IPS DF 6.9 (cell line): ENCODE measurements around the gene EPN1.

Source experiments
- DNase-seq: peaks from one replicate; pipeline ENCODE4 v3.0.0-alpha.2; 2013; ENCODE audit warnings: low read depth, low spot score
- H3K27ac ChIP-seq: one replicate; pipeline ENCODE4 v1.5.1; 2013; ENCODE audit warnings: low read length, control low read depth
- H3K27me3 ChIP-seq: 2 replicates; pipeline ENCODE4 v1.6.1; 2013; ENCODE audit warnings: mild to moderate bottlenecking, low read length; ENCODE audit not compliant: control insufficient read depth, insufficient read depth
- H3K36me3 ChIP-seq: 2 replicates; pipeline ENCODE4 v1.6.1; 2013; ENCODE audit warnings: low read length; ENCODE audit not compliant: control insufficient read depth, insufficient read depth
- H3K4me1 ChIP-seq: 2 replicates; pipeline ENCODE4 v1.6.1; 2013; ENCODE audit warnings: low read length; ENCODE audit not compliant: control insufficient read depth, insufficient read depth
- H3K4me3 ChIP-seq: 2 replicates; pipeline ENCODE4 v1.5.1; 2013; ENCODE audit warnings: mild to moderate bottlenecking, low read length
- H3K9me3 ChIP-seq: 2 replicates; pipeline ENCODE4 v1.6.1; 2013; ENCODE audit warnings: low read length, inconsistent platforms; ENCODE audit not compliant: control insufficient read depth, insufficient read depth
- WGBS: extraction: QIAGEN DNeasy Blood & Tissue Kit; methylation state at CpG from one replicate; pipeline ENCODE4 v1.1.7; 2013; ENCODE audit warnings: mixed read lengths, missing lambda C conversion rate; ENCODE audit not compliant: insufficient read length, insufficient coverage; 5-methylcytosine and 5-hydroxymethylcytosine counted together

Gene EPN1

GRCh38 chr19:55640577-55641425 is 34.2 kb upstream of the EPN1 start, which contains the start of gene ZNF580:
Gene ZNF580 (plus strand): TSS chr19:55641002. CDS start chr19:55642509, 1,507 bp downstream.
- no peaks in the 10 kb centered on the region for H3K27me3 ChIP-seq
- H3K9me3 ChIP-seq: no peaks in the 10 kb centered on the region
- peaks cover 8% of the 10 kb centered on the region for H3K36me3 ChIP-seq
- no CpG with 5 or more reads among the region's 89 CpGs for WGBS
- H3K27ac ChIP-seq: no peak within 1 kb of the TSS
- no peak for DNase-seq
- H3K4me3 ChIP-seq: peak within 1 kb of the TSS; percentile 82; the same call in 1 of the 2 replicates
- peaks cover 3% of the 10 kb centered on the region; the same call in 1 of the 2 replicates for H3K4me1 ChIP-seq

DNA sequence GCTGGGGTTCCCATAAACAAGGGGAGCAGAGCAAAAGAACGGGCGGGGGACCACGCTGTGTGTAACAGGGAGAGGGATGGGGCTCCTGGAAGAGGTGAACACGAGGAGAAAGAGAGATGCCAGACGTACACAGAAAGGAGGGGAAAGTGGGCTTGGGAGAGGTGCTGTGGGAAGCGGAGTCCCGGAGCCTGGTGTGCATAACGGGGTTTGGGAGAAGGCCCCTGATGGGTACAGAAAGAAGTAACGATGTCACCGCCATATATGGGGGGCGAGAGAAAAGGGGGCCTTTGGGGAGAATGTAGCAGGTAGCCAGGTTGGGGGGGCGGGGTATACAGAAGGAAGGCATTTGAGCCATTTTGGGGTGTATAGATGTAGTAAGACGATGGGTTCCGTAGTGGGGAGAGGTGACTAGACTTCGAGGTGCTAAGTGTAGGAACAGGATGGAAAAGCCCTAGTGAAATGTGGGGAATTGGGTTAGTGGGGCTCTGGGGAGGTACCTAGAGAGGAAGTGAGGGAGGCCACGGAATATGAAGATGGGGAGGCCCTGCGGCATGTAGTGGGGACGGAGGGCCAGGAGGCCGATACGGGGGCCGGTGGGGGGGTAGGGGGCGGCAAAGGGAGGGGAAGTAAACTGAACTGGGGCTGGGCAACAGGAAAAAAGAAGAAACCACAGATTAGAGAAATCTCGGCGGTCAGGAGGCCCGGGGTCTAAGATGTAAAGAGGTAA is 33.4 kb upstream of the EPN1 start:
- Histone ChIP-seq H3K27me3 (no peaks in the 10 kb centered on the region), H3K4me1 (0 out of 2 replicates have a peak, but pooled peaks cover 1% of the 10 kb centered on the region), H3K9me3 (no peaks in the 10 kb centered on the region), H3K4me3 (peak overlapping the region; percentile 82; the same call in 1 of the 2 replicates), H3K36me3 (peaks cover 8% of the 10 kb centered on the region), H3K27ac (no peak overlapping the region)
- no peak for DNase-seq
- WGBS: no CpG with 5 or more reads among the region's 25 CpGs

DNA sequence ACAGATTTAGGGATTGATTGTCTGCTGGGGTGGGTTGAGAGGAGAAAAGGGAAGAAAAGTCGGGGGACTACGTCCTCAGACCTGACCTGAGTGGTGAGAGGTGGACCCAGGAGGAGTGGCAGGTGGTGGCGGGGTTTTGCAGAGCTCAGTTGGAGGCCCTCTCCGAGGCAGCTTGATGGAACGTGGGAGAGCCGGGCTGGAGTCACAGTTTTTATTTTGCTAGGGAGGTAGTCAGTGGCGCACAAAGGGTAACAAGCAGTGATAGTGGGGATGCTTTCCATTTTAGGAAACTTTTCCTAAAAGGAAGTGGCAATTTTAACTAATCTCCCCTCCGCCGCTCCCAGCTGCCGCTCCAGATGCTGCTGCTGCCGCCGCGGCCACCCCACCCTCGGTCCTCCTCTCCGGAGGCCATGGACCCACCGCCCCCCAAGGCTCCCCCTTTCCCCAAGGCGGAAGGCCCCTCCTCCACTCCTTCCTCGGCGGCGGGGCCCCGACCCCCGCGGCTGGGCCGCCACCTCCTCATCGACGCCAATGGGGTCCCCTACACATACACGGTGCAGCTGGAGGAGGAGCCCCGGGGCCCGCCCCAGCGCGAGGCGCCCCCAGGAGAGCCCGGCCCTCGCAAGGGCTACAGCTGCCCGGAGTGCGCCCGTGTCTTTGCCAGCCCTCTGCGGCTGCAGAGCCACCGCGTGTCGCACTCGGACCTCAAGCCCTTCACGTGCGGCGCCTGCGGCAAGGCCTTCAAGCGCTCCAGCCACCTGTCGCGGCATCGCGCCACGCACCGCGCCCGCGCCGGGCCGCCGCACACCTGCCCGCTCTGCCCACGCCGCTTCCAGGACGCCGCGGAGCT is 32.6 kb upstream of the EPN1 start:
- Histone ChIP-seq H3K4me1 (0 out of 2 replicates have a peak, but pooled peaks cover 1% of the 10 kb centered on the region), H3K27me3 (no peaks in the 10 kb centered on the region), H3K36me3 (peaks cover 8% of the 10 kb centered on the region), H3K9me3 (no peaks in the 10 kb centered on the region), H3K4me3 (peak overlapping the region; percentile 82), H3K27ac (no peak overlapping the region)
- no CpG with 5 or more reads among the region's 65 CpGs for WGBS
- DNase-seq: no peak

DNA sequence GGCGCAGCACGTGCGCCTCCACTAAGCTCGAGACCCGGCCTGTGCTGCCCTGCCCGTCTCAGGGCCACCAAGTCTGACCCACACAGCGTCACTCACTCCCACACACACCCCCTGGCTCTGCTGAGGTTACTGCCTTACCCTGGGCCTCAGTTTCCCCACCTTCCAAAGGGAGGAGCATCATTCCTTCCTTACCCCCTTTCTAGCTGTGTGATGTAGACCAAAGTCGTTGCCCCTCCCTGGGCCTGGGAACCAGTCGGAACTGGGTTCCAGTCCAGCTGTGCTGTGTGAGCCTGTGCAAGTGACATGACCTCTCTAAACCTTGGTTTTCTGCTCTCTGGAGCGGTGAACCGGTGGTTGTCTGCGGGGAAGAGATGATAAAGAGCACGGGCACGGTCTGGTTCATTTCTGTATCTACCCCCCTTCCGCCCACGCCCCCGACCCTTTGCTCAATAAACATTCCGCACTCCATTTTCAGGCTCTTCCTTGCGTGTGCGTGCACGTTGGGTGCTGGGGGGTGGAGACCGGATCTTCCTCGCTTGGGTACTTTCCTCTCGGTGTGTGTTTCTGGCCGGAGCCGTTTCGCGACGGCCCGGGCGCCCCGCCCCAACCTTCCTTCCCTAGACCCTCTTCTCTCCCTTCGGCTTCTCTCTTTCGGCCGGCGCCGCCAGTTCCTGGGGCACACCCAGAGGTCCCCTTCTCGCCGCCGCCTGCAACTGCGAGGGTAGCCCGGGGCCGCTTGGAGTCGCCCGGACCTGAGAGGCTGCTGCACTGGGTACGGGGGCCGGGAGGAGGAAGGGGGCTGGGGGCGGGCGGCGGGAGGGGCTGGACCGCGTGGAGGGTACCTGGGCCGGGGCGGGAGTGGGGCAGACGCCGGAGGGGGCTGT is 31.8 kb upstream of the EPN1 start, which contains the start of gene ZNF581:
Gene ZNF581 (plus strand): TSS at position 647 of the 884 bp plus-strand sequence. CDS start 923 bp downstream, outside the sequence.
- 0 out of 2 replicates have a peak, but pooled peaks cover 1% of the 10 kb centered on the region for H3K4me1 ChIP-seq
- WGBS: no CpG with 5 or more reads among the region's 56 CpGs

GRCh38 chr19:55643887-55644176 is 31.2 kb upstream of the EPN1 start:
- Histone ChIP-seq H3K9me3 (no peaks in the 10 kb centered on the region), H3K27ac (no peak overlapping the region), H3K4me3 (peak overlapping the region; percentile 82), H3K36me3 (peaks cover 8% of the 10 kb centered on the region), H3K4me1 (0 out of 2 replicates have a peak, but pooled peaks cover 4% of the 10 kb centered on the region), H3K27me3 (no peaks in the 10 kb centered on the region)
- DNase-seq: no peak
- no CpG with 5 or more reads among the region's 15 CpGs for WGBS

More for the DNA sequence above, 31.8 kb upstream of the EPN1 start, which contains the start of gene ZNF581:
- peak within 1 kb of the TSS; percentile 82 for H3K4me3 ChIP-seq
- no peaks in the 10 kb centered on the region for H3K27me3 ChIP-seq
- H3K36me3 ChIP-seq: peaks cover 8% of the 10 kb centered on the region
- H3K27ac ChIP-seq: no peak within 1 kb of the TSS
- no peaks in the 10 kb centered on the region for H3K9me3 ChIP-seq
- DNase-seq: no peak

DNA sequence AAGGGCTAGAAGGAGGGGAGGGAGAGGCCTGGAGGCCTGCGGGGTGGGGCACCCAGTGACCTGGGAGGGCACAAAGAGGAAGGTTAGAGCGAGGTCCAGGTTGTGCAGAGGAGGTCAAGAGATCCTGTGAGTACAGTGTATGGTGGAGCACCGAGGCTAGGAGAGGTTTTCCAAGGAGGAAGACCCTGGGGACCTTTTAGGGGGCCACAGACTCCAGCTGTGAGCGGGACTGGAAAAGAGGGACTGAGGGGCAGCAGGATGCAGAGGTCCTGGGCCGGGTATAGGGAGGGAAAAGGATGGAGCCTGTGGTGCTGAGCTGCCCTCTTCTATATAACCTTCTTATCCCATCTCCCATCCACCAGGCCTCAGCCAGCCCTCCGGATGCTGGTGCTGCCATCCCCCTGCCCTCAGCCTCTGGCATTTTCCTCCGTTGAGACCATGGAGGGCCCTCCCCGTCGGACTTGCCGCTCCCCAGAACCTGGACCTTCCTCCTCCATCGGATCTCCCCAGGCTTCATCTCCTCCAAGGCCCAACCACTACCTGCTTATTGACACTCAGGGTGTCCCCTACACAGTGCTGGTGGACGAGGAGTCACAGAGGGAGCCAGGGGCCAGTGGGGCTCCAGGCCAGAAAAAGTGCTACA is 30.7 kb upstream of the EPN1 start:
- H3K27ac ChIP-seq: no peak overlapping the region
- H3K4me1 ChIP-seq: 0 out of 2 replicates have a peak, but pooled peaks cover 4% of the 10 kb centered on the region
- WGBS: no CpG with 5 or more reads among the region's 12 CpGs

DNA sequence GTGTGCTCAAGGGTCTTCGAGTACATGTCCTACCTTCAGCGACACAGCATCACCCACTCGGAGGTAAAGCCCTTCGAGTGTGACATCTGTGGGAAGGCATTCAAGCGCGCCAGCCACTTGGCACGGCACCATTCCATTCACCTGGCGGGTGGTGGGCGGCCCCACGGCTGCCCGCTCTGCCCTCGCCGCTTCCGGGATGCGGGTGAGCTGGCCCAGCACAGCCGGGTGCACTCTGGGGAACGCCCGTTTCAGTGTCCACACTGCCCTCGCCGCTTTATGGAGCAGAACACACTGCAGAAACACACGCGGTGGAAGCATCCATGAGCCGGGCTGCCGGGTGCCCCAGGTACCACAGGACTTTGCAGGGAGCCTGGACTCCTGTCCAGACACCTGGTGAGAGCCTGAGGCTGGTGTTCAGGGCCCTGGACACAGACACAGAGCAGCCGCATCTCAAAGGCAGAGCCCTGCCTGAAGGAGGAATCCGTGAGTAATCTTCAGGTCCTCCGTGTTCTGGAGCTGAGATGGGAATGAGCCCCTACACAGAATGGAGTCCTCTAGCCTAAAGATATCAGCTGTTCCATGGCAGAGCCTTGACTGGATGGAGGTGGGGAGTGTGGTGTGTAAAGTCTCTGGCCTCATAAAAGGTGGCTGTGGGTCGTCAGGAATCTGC is 30.0 kb upstream of the EPN1 start:
- H3K27ac ChIP-seq: no peak overlapping the region
- H3K9me3 ChIP-seq: no peaks in the 10 kb centered on the region
- H3K4me1 ChIP-seq: 0 out of 2 replicates have a peak, but pooled peaks cover 3% of the 10 kb centered on the region
- H3K4me3 ChIP-seq: no peak overlapping the region; the same call in 1 of the 2 replicates
- no peaks in the 10 kb centered on the region for H3K27me3 ChIP-seq
- no CpG with 5 or more reads among the region's 28 CpGs for WGBS
- no peak for DNase-seq
- peaks cover 8% of the 10 kb centered on the region for H3K36me3 ChIP-seq

More for the DNA sequence above, 30.7 kb upstream of the EPN1 start:
- H3K36me3 ChIP-seq: peaks cover 8% of the 10 kb centered on the region
- H3K27me3 ChIP-seq: no peaks in the 10 kb centered on the region
- no peaks in the 10 kb centered on the region for H3K9me3 ChIP-seq
- peak overlapping the region; percentile 82 for H3K4me3 ChIP-seq
- DNase-seq: no peak

DNA sequence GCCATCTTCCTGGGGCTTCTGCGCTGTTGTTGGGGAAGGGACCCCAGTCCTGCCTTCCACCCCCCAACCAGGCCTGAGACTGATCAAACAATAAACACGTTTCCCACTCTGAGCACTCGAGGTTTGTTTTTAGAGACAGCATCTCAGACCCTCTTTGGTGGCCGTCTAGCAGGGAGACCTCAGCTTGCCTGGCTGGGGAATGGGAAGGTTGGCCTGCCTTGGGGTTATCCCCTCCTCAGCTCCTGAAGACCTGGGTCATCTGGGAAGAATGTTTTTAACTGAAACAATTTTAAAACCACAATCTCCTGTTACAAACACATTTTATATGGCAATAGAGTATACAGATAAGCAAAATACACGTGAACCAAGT is 29.5 kb upstream of the EPN1 start:
- Histone ChIP-seq H3K4me1 (0 out of 2 replicates have a peak, but pooled peaks cover 3% of the 10 kb centered on the region), H3K9me3 (no peaks in the 10 kb centered on the region), H3K27me3 (no peaks in the 10 kb centered on the region), H3K4me3 (no peak overlapping the region), H3K27ac (no peak overlapping the region), H3K36me3 (peaks cover 8% of the 10 kb centered on the region)
- DNase-seq: no peak
- no CpG with 5 or more reads among the region's 5 CpGs for WGBS
